Medulla oblongata (tissue), 1 donor: ENCODE results near the gene ANKRD13B.
A peak's percentile ranks its signal among the peaks of the same experiment; 100 is the strongest.
"Not testable (repeated sequence)": the region's sequence is repeated elsewhere in the genome, so short reads cannot be mapped to it uniquely, and the experiment has no call there.

Experiments used
- DNase-seq: peaks from one replicate; pipeline ENCODE4 v3.0.0-alpha.2; 2015; ENCODE audit errors: extremely low spot score

Gene ANKRD13B

DNA sequence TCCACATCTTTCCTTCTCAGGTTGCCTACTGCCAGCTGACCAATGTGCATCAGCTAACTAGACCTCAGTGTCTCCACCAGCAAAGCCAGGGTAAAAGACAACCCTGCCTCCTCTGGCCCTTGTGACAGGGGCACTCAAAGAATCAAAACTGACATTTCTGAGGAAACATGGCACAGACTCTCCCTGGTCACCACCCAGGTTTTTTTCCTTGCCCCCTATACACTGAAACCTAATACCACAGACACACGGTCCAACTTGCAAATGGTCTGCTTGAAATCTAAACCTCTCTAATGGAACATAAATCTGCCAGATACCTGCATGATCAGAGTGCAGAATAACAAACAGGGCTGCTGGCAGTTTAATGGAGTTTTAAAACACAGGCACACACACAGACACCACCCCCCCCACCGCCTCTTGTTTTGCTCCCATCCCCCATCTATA lies 49.3 kb downstream of the ANKRD13B start:
- DNase-seq = no peak

DNA sequence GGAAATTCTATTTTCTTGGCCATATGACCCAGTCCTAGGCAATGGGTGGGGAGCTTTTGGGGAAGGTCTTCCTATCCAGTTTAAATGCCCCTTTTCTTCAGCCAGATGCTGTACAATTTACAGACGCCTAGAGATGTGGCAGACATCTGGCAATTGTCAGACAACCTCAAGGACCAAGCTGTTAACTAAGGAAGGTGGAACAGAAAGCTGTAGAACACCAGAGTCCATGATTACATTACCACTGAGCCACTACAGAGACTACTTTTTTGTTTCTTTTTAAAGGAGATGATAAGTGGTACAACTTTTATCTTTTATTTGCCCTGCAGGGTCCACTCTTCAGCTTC lies 50.9 kb downstream of the ANKRD13B start:
- no peak for DNase-seq

DNA sequence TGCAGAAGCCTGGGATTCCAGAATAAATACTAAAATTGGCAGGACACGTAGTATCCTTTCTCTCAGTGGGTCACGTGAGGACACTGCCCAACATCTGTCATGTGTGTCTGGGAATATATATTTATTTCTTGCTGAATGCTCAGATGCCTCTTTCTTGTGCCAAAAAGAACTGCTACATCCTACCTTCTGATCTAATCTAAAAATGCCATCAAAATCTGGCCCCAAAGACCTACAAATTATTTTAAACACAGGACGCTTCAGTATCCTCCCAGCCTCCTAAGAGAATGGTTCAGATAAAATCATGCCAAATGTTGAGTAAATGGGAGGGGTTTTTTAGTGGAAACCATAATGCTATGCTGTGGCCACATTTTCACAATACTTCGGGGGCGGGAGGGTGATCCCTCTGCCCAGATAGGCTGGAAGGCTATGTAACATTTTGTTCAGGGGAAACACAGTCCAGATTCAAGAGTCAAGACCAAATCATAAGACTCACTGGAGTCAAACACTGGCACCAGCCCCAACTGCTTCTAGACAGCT lies 52.7 kb downstream of the ANKRD13B start:
- peak; percentile 52 for DNase-seq

DNA sequence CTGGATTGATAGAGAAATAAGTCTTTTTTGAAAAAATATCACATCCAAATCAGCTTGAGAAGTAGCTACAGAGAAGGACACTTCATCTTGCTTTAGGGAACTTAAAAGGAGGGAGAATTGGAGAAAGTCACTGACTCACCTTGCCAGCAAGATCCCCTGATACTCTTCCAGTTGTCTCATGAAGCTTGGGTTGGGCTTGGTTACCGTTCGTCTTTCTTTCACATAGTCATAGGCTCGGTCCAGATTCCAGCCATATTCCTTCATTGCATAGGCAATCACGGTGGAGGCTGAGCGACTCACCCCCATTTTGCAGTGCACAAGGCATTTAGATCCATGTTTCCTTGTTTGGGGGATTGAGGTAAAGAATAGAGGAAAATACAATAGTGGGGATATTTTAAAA lies 55.1 kb downstream of the ANKRD13B start:
- DNase-seq = no peak

DNA sequence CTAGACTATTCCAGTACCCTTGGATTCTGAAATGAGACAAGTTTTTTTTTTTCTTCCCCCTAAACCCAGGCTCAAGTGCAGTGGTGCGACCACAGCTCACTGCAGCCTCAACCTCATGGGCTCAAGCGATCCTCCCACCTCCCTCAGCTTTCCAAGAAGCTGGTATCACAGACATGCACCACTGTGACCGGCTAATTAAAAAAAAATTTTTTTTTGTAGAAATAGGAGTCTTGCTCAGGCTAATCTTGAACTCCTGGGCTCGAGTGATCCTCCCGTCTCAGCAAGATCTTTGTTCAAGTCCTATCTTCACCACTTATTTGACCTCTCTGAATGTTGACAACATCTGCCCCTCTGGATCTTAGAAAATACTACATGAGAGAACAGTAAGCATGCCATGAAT lies 56.4 kb downstream of the ANKRD13B start:
- no peak for DNase-seq

DNA sequence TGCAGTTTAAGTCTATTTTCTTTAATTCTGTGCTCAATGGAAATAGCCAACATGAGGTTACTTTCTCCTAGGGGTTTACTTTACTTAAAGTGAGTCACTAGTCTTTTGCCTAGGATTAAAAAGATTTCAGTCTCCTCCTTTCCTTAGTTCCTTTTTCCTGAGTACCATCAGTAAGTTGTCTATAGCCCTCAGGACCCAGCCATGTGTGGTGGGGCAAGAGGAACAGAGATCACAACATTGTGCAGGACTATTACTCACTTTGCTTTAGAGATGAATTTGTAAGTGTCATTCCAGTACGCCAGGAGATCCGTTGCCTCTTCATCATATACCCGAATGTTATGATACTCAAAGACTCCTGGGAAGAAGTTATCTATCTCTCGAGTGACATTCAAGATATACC lies 57.5 kb downstream of the ANKRD13B start:
- DNase-seq = no peak

DNA sequence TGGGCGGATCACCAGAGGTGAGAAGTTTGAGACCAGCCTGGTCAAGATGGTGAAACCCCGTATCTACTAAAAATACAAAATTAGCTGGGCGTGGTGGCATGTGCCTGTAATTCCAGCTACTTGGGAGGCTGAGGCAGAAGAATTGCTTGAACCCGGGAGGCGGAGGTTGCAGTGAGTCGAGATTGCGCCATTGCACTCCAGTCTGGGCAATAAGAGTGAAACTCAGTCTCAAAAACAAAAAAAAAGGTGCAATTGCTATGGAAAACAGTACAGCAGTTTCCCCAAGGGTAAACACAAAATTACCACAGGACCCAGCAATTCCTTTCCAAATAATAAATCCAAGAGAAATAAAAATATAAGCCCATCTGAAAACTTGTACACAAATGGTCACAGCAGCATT lies 59.0 kb downstream of the ANKRD13B start:
- not testable (repeated sequence) for DNase-seq

DNA sequence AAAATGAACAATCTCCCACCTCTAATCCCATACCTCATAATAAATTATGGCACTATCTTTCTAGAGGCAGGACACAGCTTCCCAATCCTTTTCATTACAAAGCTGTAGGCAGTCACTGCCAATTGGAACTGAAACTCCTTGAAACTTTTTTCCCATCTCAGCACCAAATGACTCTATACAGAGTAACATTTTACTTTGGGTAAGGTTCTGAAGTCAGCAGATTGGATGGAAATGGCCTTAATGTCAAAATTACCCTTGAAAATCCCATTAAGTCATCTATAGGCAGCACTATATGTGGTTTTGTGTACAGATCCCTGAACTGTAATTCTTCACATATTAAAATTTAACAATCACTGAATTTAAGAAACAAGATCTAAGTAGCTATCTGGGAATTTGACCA lies 60.0 kb downstream of the ANKRD13B start:
- no peak for DNase-seq

DNA sequence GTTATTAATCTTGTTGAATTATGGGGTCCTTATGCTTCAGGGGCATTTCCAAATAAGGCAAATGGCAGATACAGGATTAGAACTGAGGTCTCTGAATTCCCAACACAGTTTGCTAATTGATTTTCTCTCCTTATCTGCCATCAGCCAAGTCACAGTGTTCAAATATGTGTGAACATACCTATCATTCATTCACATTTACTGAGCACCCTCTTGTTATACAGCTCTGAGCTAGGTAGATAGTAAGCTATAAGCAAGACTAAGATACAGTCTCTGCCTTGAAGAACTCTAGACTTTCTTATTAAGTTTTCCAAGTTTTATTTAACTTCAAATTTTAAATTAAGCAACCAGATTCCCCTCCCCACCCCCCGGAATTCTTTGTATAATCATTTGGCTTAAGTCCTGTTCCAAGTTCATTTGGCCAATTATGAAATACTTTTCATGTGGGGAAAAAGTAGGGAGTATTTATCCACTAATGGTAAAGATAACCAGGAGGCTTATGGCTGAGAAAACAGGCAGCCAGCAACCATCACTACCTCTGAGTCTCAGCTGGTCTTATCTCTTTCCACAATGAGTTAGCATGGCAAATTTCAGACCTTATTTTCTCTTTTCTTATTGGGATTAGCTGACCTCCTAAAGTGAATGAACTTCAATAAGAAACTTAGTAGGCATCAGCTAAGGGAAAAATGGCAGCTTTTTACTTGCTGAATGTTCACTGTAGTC lies 61.2 kb downstream of the ANKRD13B start:
- DNase-seq = no peak

DNA sequence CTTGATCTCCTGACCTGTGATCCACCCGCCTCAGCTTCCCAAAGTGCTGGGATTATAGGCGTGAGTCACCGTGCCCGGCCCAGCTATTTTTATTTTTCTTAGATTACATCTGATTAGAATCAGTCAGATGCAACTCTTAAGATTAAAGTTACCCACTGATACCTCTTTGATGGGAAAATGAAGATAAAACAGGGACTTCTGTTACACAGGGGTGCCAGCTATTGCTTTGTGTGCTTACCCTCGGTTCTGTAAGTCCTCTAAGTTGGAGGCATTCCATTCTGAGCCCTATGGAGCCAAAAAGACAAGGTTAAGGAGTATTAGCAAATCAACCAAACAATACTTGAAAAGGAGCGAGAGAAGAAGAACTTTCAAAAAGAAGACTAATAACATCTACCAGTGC lies 62.4 kb downstream of the ANKRD13B start:
- DNase-seq = no peak

DNA sequence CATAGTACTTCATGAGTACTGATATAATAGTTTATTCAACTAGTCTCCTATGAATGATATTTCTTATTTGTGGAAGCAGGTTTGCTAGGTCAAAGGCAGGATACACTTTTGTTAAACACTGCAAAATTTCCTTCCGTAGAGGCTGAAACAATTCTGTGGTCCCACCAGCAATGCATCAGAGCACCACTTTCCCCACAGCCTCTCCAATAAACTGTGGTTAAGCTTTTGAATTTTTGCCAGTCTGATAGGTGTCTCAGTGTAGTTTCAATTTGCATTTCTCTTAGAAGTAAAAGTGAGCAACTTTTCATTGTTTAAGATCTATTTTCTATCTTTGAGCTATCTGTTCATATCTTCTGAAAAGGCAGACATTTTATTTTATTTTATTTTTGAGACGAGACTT lies 66.2 kb downstream of the ANKRD13B start:
- no peak for DNase-seq

DNA sequence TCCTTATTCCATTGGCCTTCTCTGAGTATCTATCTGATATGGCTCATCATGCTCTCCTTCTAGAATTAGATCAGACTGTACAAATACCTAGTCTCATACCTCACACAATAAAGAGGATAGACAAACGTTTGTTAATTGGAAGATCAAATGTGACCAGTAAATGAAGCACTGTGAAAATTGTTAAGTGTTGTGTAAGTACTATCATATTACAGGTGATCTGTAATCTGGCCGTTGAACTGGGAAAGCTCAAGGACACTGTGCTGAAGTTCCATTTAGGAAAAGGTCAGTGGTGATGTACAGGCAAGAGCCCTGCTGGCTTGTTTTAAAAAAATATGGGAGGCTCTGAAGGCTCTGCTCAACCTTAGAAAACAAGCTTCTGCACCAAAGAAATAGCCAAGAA lies 68.3 kb downstream of the ANKRD13B start:
- DNase-seq = no peak

DNA sequence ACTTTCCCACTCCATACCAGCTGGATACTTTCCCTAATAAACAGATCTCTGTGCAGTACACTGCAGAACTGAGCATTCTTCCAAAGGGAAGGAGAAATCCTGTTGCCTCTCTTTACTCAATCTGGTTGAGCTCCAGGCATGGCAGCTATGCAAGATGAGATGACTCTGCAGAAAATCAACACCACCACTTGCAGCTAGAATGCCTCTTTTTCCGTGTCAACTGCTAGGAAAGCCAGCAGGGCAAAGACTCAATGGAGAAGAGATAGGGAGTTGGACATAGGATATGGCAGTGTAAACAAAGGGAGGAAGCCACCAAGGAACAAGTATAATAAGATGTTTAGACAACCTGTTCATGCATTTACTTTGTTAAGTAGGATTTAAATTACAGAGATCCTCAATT lies 70.2 kb downstream of the ANKRD13B start:
- peak; percentile 23 for DNase-seq
